GM23248 (cell line): ENCODE measurements around the gene PIK3CB.

Experiments
- EZH2 ChIP-seq: fragments of 200-600 bp; sonication (generic); IDR thresholded peaks from 2 replicates; pipeline ENCODE4 v1.6.1; 2018; ENCODE audit warnings: antibody characterized with exemption, mild to moderate bottlenecking; ENCODE audit not compliant: insufficient read depth, poor library complexity, severe bottlenecking
- EZH2phosphoT487 ChIP-seq: fragments of 200-600 bp; sonication (generic); IDR thresholded peaks from 2 replicates; pipeline ENCODE4 v1.6.1; 2018; ENCODE audit warnings: antibody characterized with exemption, moderate library complexity, mild to moderate bottlenecking, low read depth; ENCODE audit not compliant: insufficient read depth

DNA sequence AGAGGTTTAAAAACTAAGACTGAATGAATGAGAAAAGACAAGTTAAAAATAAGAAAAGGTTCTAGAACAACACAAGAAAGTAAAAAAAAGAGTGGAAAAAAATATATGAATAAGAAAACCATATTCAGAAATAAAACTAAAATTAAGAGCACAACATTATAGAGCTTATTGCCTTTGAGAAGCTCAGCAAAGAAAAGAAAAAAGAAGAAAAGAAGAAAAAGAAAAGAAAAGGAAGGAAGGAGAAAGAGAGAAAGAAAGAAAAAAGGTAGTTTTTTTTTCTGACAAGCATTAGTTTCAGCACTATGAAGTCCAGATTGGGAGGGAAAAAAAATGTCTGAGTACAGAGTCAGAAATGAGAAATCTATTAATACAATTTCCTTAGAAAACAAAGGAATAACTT lies 144.7 kb downstream of the PIK3CB start:
- no peak for TF ChIP-seq EZH2
- TF ChIP-seq EZH2phosphoT487: no peak
